ENCODE measurements around the gene MCC.

The MCC gene

GRCh38 chr5:113193311-113193978 is 294.8 kb downstream of the MCC start:
- DNase-seq, result no peak

DNA sequence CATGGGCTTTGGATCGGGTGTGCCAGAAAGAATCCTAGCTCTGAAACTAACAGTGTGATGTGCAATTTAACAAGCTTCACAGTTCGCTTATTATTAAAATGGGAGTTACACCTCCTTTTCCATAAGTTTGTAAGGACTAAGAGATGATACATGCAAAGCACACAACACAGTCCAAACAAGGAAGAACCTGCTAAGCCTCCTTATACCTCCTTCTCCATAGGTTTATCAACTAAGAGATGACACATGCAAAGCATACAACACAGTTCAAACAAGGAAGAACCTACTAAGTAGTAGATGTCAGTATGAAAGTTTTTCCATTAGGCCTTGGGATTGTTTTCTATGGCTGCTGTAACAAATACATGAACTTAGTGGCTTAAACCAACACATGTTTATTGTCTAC is 295.7 kb downstream of the MCC start:
- no peak for DNase-seq

GRCh38 chr5:113190347-113190746 is 297.9 kb downstream of the MCC start:
- DNase-seq, result no peak

- DNase-seq, result no peak
These were observed 299.0 kb downstream of the MCC start for GRCh38 chr5:113189291-113189690.

DNA sequence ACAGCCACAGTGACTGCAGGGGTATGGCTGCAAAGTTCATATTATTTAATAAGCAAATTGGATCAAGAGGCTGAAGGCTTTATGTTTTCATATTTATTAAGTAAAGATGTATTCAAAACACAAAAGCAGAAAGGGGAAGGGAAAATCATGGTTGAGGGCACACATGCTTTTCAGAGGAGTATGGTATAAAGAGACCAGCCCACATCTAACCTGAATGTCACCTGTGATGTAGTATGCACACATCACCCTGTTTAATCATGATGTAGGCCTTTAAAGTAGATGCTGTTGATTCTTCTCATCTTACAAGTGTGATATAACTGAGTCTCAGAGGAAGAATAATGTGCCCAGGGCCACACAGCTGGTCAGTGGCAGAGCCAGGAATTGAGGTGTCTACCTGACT is 299.8 kb downstream of the MCC start:
- DNase-seq, result no peak

GRCh38 chr5:113187906-113188305 is 300.3 kb downstream of the MCC start:
- no peak for DNase-seq

DNA sequence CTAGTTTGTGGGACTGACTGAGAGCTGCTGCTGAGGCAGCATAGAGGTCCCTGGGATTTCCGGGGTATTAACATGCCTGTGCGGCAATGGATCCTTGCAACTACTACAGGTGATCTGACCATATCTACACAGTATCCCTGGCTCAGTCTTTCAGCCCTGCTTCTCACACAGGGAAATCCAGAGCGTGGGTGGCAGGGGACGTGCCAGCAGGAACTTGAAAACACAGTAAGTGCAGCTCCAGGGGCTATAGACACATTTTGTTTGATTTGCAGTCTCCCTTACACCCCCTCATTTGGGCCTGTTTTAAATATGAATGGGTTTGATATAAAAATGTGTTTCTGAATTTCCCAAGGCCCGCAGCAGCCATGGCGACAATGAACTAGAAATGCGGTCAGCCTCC is 302.2 kb downstream of the MCC start:
- DNase-seq, result no peak

- DNase-seq, result no peak
These were observed 304.6 kb downstream of the MCC start for GRCh38 chr5:113183694-113184093.

- DNase-seq, result no peak
These were observed 305.5 kb downstream of the MCC start for GRCh38 chr5:113182658-113183344.

DNA sequence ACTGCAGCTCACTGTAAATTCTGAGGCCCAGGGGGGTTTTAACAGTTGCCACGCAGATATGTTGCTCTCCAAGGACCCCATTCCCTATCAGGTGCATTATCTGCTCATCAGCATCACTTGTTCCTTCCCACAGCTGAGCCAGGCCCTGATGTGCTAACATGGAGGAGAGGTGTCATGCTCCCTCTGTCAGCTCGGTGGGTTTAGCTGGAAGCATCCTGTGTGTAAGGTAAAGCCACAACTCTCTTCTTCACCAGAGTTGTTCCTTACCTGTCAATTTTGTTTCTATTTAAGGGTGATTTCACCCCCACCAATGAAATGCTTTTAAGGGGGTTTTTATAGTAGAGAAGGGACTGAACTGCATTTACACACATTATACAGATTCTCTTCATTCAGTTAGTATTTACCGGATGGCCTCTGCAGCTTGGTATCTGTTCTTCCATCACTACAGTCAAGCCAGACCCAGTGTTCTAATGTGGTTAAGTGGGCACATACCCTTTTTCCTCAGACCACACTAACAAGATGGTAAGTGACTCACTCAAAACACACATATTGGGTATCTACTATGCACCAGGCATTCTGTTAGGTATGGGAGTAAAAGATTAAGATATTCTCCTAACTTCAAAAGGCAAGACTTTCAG is 306.3 kb downstream of the MCC start:
- no peak for DNase-seq

GRCh38 chr5:113181409-113181808 is 306.8 kb downstream of the MCC start:
- no peak for DNase-seq

DNA sequence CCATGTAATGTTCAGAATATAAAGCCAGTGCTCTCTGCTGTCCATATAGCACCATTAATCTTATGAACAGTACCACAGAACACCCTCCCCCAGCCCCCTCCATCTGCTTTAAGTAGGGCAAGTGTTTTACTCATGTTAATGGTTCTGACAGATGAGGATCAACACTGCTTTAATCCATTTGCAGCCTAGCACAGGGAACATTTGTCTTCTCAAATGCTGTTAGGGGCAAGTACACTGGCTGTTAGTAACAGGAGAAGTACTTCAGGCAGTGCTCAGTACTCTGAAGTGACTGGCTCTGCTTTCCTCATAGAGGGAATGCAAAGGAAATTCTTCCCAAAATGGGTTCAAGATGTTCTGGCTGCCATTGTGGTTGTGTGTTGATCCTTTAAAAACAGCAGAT is 309.1 kb downstream of the MCC start:
- no peak for DNase-seq

- no peak for DNase-seq
These were observed 310.0 kb downstream of the MCC start for GRCh38 chr5:113178073-113178779.

DNA sequence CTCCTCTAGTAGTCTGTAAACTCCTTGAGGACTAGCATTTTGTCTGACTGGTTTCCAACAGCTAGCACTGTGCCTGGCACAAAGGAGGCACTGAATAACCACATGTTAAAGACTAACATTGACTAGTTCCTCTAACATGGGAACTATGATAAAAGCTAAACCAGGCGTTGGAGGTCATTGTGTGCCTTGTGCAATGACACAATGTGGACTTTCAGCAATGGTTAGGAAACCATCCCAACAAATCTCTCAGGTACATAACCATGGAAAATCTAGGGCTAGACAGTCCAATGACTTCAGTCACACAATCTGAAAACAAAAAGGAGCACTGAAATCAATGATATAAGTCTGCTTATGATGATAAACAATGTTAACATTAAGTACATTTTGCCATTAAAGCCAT is 311.0 kb downstream of the MCC start:
- DNase-seq, result no peak

DNA sequence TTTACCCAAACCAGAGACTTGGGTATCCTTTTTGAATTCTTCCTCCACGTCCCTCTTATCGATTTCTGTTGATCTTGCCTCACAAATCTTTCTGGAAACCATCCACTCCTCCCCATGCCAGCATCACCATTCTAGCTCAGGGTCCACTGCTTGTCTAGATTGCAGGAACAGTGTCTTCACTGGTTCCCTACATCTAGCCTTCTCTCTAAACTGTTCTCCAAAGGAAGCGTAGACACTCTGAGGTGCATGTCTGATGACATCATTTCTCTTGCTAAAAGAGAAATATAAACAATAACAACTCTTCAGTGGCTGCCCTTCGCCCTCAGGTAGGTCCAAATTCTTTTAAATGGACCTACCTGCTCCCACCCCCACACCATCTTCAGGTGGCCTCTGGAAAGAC is 311.5 kb downstream of the MCC start:
- no peak for DNase-seq

GRCh38 chr5:113176196-113176595 is 312.1 kb downstream of the MCC start:
- no peak for DNase-seq

DNA sequence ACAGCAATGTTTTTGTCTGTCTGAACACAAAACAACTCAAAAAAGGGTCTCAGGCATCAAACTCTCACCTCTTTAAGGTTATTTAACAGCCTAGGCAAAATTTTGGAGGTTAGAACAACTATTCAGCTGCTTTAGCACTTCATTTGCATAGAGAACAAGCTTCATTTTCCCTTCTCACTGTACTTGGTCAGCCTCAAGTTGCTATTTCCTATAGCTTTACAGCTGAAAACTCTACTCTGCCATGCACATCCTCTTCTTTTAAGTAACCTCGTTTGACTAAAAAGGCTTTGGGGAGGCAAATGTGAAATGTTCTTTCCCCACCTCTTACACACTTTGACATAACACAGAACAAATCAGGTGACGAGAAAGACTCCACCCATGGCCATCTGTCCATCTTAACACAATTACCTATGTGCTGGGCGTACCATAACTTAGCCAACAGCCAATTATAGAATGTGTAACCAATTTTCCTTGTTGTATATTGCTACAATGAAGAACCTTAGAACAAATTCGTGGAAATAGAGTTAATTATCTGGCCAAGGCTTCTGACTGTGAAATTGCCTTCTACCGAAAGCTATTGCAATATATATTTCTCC is 315.9 kb downstream of the MCC start:
- no peak for DNase-seq

- no peak for DNase-seq
These were observed 316.7 kb downstream of the MCC start for GRCh38 chr5:113171520-113171919.

- DNase-seq, result no peak
These were observed 317.5 kb downstream of the MCC start for GRCh38 chr5:113170707-113171106.

DNA sequence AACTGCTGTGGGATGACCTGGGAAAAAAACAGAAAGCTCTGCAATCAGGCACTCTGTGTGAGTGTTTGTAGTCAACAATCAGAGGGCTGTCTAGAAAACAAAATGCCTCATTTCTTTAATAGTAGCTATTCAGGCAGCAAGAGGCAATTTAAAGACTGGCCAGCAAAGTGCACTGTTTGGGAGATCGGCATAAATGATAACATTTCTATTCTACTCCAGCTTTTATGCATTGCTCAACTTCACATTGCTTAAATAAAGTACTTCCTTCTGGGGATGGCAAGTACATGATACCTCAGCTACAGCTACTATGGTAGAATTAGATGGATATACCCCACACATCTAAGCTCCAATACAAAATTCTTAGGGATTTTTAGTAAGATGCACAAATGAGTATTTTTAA is 318.5 kb downstream of the MCC start:
- no peak for DNase-seq

- DNase-seq, result no peak
These were observed 320.3 kb downstream of the MCC start for GRCh38 chr5:113167985-113168384.

- no peak for DNase-seq
These were observed 321.3 kb downstream of the MCC start for GRCh38 chr5:113166852-113167366.

DNA sequence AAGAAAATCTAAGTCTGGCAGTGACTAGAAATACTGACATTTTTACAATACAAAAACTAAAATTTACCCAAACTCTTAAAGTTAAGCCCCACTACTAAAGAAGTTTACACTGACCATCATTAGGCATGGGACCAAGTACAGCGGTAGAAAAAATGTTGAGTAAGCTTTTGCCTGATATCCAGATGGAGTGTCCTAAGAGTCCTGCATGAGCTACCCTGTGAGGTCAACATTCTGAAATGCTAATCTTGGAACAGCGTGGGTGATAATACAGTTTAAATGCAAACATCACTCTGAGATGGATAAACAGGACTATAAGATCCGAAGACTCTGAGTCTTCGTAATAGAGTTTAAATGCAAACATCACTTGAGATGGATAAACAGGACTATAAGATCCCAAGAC is 322.0 kb downstream of the MCC start:
- no peak for DNase-seq
